WTC11 (cell line): ENCODE measurements around the gene ZNF22.

Source experiments
- CTCF ChIP-seq: fragments of 200-600 bp; IDR thresholded peaks from 2 replicates; pipeline ENCODE4 v1.8.0; 2022; ENCODE audit warnings: antibody characterized with exemption
- E2F5 ChIP-seq: sonication (generic); formaldehyde crosslinking; IDR thresholded peaks from 2 replicates; pipeline ENCODE4 v1.8.1; 2022; ENCODE audit warnings: mild to moderate bottlenecking, moderate library complexity, missing genetic modification reagents
- ETV6 ChIP-seq: sonication (generic); formaldehyde crosslinking; IDR thresholded peaks from 2 replicates; pipeline ENCODE4 v1.8.1; 2022; ENCODE audit warnings: mild to moderate bottlenecking, missing genetic modification reagents
- JUN ChIP-seq: sonication (generic); formaldehyde crosslinking; IDR thresholded peaks from 2 replicates; pipeline ENCODE4 v1.8.0; 2023; ENCODE audit warnings: mild to moderate bottlenecking, missing genetic modification reagents
- NR1H2 ChIP-seq: sonication (generic); formaldehyde crosslinking; IDR thresholded peaks from 2 replicates; pipeline ENCODE4 v1.9.0; 2021; ENCODE audit warnings: mild to moderate bottlenecking, moderate library complexity, missing genetic modification reagents
- TCF7 ChIP-seq: sonication (generic); formaldehyde crosslinking; IDR thresholded peaks from 2 replicates; pipeline ENCODE4 v1.8.0; 2022; ENCODE audit warnings: mild to moderate bottlenecking, low read depth, missing genetic modification reagents, moderate library complexity

GRCh38 chr10:44988957-44989585 is 11.7 kb upstream of the ZNF22 start:
- TF ChIP-seq CTCF, result no peak
- TF ChIP-seq E2F5 (CRISPR knock-in tag), result no peak
- TF ChIP-seq ETV6 (CRISPR knock-in tag), result no peak
- no peak for TF ChIP-seq JUN (CRISPR knock-in tag)
- no peak for TF ChIP-seq TCF7 (CRISPR knock-in tag)
- TF ChIP-seq NR1H2, result no peak
